ENCODE measurements around the gene CRACR2B.

Gene CRACR2B

DNA sequence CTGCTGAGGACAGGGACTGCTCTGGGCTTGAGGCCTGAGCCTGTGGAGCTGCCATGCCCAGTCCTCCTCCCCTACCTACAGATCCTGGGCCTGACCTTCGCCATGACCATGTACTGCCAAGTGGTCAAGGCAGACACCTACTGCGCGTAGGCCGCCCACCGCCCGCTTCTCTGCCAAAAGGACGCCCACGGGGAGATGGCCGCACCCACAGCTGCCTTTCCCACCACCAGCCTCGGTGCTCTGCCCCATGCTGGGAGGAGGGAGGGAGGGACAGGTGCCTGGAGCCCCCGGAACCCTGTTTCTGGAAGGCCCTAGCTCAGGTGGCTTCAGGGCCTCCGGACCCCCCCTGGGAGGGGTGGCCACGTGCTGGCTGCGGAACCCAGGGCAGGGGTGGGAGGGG, 38.8 kb downstream of the CRACR2B start:
- Histone ChIP-seq H3K4me3 (ENCODE audit: low read length) (no peak overlapping the region), H3K27me3 (ENCODE audit: control insufficient read depth, low read length) (no peaks in the 10 kb centered on the region), H3K27ac (ENCODE audit: low read depth, low read length) (no peak overlapping the region), H3K36me3 (ENCODE audit: control insufficient read depth, low read length) (no peaks in the 10 kb centered on the region), H3K4me1 (ENCODE audit: control insufficient read depth, low read length) (no peaks in the 10 kb centered on the region), H3K9me2 (replicated peaks; ENCODE audit: control insufficient read depth, low read length) (no peaks in the 10 kb centered on the region), H3K79me2 (ENCODE audit: control insufficient read depth, low read length) (no peaks in the 10 kb centered on the region), H3K9me3 (ENCODE audit: control insufficient read depth, insufficient read depth, low read length) (no peaks in the 10 kb centered on the region), H3F3A (ENCODE audit: control insufficient read depth, insufficient read depth) (no peaks in the 10 kb centered on the region), H3K4me2 (ENCODE audit: low read length) (no peak overlapping the region), H4K20me1 (ENCODE audit: control insufficient read depth, insufficient read depth, low read depth, low read length) (no peaks in the 10 kb centered on the region)
- TF ChIP-seq EZH2phosphoT487 (IDR thresholded peaks at IDR 0.05; ENCODE audit: borderline replicate concordance, low read length): no peak
- TF ChIP-seq, protein P1, sequence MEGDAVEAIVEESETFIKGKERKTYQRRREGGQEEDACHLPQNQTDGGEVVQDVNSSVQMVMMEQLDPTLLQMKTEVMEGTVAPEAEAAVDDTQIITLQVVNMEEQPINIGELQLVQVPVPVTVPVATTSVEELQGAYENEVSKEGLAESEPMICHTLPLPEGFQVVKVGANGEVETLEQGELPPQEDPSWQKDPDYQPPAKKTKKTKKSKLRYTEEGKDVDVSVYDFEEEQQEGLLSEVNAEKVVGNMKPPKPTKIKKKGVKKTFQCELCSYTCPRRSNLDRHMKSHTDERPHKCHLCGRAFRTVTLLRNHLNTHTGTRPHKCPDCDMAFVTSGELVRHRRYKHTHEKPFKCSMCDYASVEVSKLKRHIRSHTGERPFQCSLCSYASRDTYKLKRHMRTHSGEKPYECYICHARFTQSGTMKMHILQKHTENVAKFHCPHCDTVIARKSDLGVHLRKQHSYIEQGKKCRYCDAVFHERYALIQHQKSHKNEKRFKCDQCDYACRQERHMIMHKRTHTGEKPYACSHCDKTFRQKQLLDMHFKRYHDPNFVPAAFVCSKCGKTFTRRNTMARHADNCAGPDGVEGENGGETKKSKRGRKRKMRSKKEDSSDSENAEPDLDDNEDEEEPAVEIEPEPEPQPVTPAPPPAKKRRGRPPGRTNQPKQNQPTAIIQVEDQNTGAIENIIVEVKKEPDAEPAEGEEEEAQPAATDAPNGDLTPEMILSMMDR (IDR thresholded peaks at IDR 0.05; ENCODE audit: low read depth, low read length, poor library complexity, severe bottlenecking): no peak

DNA sequence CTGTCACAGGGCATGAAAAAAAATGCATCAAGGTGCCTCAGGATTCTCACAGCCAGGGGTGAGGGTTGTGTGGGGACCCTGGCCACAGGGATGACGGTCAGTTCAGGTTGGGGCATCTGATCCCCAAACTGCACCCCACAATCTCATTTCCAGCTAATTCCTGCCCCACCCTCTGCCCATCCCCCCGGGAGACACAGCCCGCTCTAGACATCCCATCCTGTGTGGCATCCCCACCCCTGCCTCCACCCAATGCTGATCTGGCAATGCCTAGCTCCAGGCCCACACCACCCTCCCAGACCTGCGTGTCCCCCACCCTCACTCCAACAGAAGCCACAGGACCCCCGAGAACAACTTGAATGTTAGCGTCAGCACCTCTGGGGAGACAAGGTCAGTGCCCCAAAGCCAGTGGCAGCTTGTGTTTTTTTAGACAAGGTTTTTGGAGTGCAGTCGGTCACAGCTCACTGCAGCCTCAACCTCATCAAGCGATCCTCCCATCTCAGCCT, 40.2 kb downstream of the CRACR2B start:
- Histone ChIP-seq H3K79me2 (ENCODE audit: control insufficient read depth, low read length) (no peaks in the 10 kb centered on the region), H3K9me2 (replicated peaks; ENCODE audit: control insufficient read depth, low read length) (no peaks in the 10 kb centered on the region), H3K27ac (ENCODE audit: low read depth, low read length) (no peak overlapping the region), H3K36me3 (ENCODE audit: control insufficient read depth, low read length) (no peaks in the 10 kb centered on the region), H4K20me1 (ENCODE audit: control insufficient read depth, insufficient read depth, low read depth, low read length) (no peaks in the 10 kb centered on the region), H3K27me3 (ENCODE audit: control insufficient read depth, low read length) (no peaks in the 10 kb centered on the region), H3K4me1 (ENCODE audit: control insufficient read depth, low read length) (no peaks in the 10 kb centered on the region), H3K4me3 (ENCODE audit: low read length) (no peak overlapping the region), H3F3A (ENCODE audit: control insufficient read depth, insufficient read depth) (no peaks in the 10 kb centered on the region), H3K4me2 (ENCODE audit: low read length) (no peak overlapping the region), H3K9me3 (ENCODE audit: control insufficient read depth, insufficient read depth, low read length) (no peaks in the 10 kb centered on the region)
- TF ChIP-seq EZH2phosphoT487 (IDR thresholded peaks at IDR 0.05; ENCODE audit: borderline replicate concordance, low read length): no peak
- TF ChIP-seq, protein P1 (IDR thresholded peaks at IDR 0.05; ENCODE audit: low read depth, low read length, poor library complexity, severe bottlenecking): no peak

DNA sequence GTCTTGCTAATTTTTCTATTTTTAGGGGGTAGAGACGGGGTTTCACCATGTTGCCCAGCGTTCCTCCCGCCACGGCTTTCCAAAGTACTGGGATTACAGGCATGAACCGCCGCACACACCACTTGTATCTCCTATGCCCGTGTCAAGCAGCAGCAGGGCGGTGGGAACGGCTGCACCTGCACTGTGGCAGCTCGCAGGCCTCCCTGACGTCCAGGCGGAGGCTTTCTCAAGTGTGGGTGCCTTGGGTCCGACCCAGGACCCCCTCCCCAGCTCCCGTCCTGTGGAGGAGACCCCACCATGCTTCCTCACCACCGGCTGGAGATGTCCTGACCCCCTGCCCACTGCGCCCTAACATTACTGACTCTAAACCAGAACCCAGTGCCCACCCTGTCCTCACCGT, 40.7 kb downstream of the CRACR2B start:
- Histone ChIP-seq H4K20me1 (ENCODE audit: control insufficient read depth, insufficient read depth, low read depth, low read length) (no peaks in the 10 kb centered on the region; the same call in 1 of the 2 replicates), H3K4me2 (ENCODE audit: low read length) (no peak overlapping the region), H3K36me3 (ENCODE audit: control insufficient read depth, low read length) (no peaks in the 10 kb centered on the region), H3K4me3 (ENCODE audit: low read length) (no peak overlapping the region), H3K79me2 (ENCODE audit: control insufficient read depth, low read length) (no peaks in the 10 kb centered on the region), H3K4me1 (ENCODE audit: control insufficient read depth, low read length) (no peaks in the 10 kb centered on the region), H3F3A (ENCODE audit: control insufficient read depth, insufficient read depth) (no peaks in the 10 kb centered on the region), H3K9me3 (ENCODE audit: control insufficient read depth, insufficient read depth, low read length) (no peaks in the 10 kb centered on the region), H3K9me2 (replicated peaks; ENCODE audit: control insufficient read depth, low read length) (no peaks in the 10 kb centered on the region), H3K27me3 (ENCODE audit: control insufficient read depth, low read length) (no peaks in the 10 kb centered on the region), H3K27ac (ENCODE audit: low read depth, low read length) (no peak overlapping the region)
- TF ChIP-seq, protein P1 (IDR thresholded peaks at IDR 0.05; ENCODE audit: low read depth, low read length, poor library complexity, severe bottlenecking): no peak
- TF ChIP-seq EZH2phosphoT487 (IDR thresholded peaks at IDR 0.05; ENCODE audit: borderline replicate concordance, low read length): no peak

Measured in DOHH2 (cell line).